ENCODE results near the gene TM4SF20. TPM values are rescaled to one million over a fixed set of nuclear protein-coding genes. Genes with fewer than 3 reads are reported as not detected.
"Not testable (repeated sequence)": the region's sequence is repeated elsewhere in the genome, so short reads cannot be mapped to it uniquely, and the experiment has no call there.

TM4SF20 gene
- total RNA-seq, 4 donors from 2014 or later, result 0.22 to 0.68 TPM; not detected in 2

GRCh38 chr2:227387583-227387982, 8.5 kb upstream of the TM4SF20 start, which contains the start of gene SCYGR1:
SCYGR1 (minus strand) TSS chr2:227387949; CDS start chr2:227387949, 0 bp downstream.
- TF ChIP-seq, protein P1, sequence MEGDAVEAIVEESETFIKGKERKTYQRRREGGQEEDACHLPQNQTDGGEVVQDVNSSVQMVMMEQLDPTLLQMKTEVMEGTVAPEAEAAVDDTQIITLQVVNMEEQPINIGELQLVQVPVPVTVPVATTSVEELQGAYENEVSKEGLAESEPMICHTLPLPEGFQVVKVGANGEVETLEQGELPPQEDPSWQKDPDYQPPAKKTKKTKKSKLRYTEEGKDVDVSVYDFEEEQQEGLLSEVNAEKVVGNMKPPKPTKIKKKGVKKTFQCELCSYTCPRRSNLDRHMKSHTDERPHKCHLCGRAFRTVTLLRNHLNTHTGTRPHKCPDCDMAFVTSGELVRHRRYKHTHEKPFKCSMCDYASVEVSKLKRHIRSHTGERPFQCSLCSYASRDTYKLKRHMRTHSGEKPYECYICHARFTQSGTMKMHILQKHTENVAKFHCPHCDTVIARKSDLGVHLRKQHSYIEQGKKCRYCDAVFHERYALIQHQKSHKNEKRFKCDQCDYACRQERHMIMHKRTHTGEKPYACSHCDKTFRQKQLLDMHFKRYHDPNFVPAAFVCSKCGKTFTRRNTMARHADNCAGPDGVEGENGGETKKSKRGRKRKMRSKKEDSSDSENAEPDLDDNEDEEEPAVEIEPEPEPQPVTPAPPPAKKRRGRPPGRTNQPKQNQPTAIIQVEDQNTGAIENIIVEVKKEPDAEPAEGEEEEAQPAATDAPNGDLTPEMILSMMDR (IDR thresholded peaks at IDR 0.05; ENCODE audit: low read depth), result not testable (repeated sequence)

DNA sequence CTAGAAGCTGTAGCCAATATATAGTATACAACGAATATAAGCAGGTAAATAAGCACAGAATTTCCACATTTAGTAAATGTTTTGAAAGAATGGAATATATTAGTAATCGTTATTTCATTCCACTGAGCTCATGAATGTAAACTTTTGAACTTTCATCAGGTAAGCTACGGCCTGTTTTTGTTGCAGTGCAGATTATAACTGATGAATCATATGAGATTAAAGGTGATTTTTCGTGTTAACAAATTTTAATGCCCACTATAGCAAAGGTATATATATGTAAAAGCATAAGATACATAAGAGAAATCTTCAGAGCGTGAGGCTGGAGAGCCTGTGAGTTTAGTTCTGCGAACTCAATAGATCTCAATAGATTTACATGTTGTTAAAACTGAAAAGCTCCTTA, 7.5 kb upstream of the TM4SF20 start:
- TF ChIP-seq, protein P1 (IDR thresholded peaks at IDR 0.05; ENCODE audit: low read depth), result no peak

GRCh38 chr2:227383686-227384085, 4.6 kb upstream of the TM4SF20 start:
- TF ChIP-seq, protein P1 (IDR thresholded peaks at IDR 0.05; ENCODE audit: low read depth), result no peak

DNA sequence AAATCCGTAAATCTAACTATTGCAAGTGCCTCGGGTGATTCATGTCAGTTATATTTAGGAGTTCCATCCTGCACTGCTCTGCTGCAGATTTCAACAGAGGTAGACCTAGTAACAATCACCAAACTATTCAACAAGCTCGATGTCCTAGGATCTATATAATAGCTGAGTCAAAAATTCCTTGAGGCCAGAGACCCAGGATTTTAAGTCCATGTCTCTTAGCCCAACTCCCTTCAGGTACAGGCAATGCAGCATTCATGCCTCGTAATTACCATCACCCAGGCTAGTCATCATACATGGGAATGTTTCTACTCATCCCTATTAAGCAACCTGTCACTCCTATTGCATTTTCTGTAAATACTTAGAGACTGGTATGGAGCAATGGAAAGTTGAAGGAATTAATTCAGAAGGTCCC, 729 bp downstream of the TM4SF20 start:
- TF ChIP-seq, protein P1 (IDR thresholded peaks at IDR 0.05; ENCODE audit: low read depth), result no peak

DNA sequence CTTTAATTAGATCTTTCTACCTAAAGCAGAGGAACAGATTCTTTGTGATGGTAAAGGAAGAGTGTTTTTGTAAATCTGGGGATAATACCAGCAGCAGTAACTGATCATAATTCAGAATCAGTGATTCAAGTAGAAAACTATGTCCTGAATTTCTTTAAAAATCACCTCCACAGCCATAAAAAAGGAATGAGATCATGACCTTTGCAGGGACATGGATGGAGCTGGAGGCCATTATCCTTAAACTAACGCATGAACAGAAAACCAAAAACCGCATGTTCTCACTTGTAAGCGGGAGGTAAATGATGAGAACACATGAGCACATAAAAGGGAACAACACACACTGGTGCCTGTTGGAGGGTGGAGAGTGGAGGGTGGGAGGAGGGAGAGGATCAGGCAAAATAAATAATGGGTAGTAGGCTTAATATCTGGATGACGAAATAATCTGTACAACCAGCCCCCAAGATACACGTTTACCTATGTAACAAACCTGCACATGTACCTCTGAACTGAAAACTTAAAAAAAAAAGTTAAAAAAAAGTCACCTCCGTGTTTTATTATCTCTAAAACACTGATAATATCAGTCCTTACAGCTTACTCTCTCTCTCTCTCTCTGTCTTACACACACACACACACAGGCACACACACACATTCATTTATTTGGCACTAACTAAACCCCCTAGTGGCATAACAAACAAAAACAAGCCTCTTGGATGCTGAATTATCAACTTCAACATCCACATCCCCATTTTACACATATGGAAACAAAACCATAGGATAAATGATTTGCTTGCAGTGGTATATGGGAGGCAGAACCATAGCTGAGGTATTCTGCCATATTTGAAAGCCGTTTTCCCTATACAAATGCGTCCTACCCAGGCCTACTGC, 1.4 kb downstream of the TM4SF20 start:
- TF ChIP-seq, protein P1 (IDR thresholded peaks at IDR 0.05; ENCODE audit: low read depth), result no peak

GRCh38 chr2:227376656-227377396, 2.3 kb downstream of the TM4SF20 start:
- TF ChIP-seq, protein P1 (IDR thresholded peaks at IDR 0.05; ENCODE audit: low read depth), result no peak

- TF ChIP-seq, protein P1 (IDR thresholded peaks at IDR 0.05; ENCODE audit: low read depth), result no peak
Measured at GRCh38 chr2:227374158-227374557, 4.9 kb downstream of the TM4SF20 start.

Data from subcutaneous adipose tissue (tissue), 4 donors.